A549 (cell line): ENCODE results near the gene NUDT16. TPM values are rescaled to one million over a fixed set of nuclear protein-coding genes. Genes with fewer than 3 reads are reported as not detected.

Experiments used
- ATAC-seq, 2 experiments: fragments of 200-7000 bp in 1 of 2; fragments of >200 bp in 1 of 2; cut with Nextera tagmentation in 1 of 2; cut with Tn5 transposase in 1 of 2; 3 replicates each; pipeline versions ENCODE4 v1.8.0 to v1.9.1; 2018 to 2020; ENCODE audit warnings: mild to moderate bottlenecking in 1 of 2, moderate library complexity in 1 of 2
- CTCF ChIA-PET: fragments of 300-600 bp; sonication (Branson Sonifier 250); formaldehyde crosslinking; extraction: SDS; loops from one replicate; lab custom pipeline; 2021; ENCODE audit warnings: antibody characterized with exemption, inconsistent platforms; lab: Yijun Ruan, JAX
- POLR2A ChIA-PET: fragments of 350-600 bp; formaldehyde crosslinking; extraction: SDS; loops from one replicate; lab custom pipeline; 2021; ENCODE audit warnings: antibody characterized with exemption, inconsistent platforms; lab: Yijun Ruan, JAX
- DNase-seq, 2 experiments: peaks; one replicate each; pipeline versions ENCODE4 v3.0.0 to v3.0.0-alpha.2; 2011 to 2016; ENCODE audit warnings: low read depth in 1 of 2, low spot score in 1 of 2
- FAIRE-seq: peaks from 2 replicates; lab custom pipeline; 2011; peaks lifted over from hg19 to GRCh38; lab: Jason Lieb, UNC
- H3K27ac ChIP-seq, 2 experiments: fragments of >200 bp; sonication (Bioruptor Twin); formaldehyde crosslinking; 3 replicates each; pipeline ENCODE4 v1.5.1; 2016 to 2017
- H3K4me1 ChIP-seq: fragments of >200 bp; sonication (Bioruptor Twin); formaldehyde crosslinking; 3 replicates; pipeline ENCODE4 v1.6.1; 2016
- H3K4me2 ChIP-seq: fragments of >200 bp; sonication (Bioruptor Twin); formaldehyde crosslinking; 3 replicates; pipeline ENCODE4 v1.6.1; 2016
- H3K4me3 ChIP-seq: fragments of >200 bp; sonication (Bioruptor Twin); formaldehyde crosslinking; 3 replicates; pipeline ENCODE4 v1.5.1; 2016
- H3K9me3 ChIP-seq: fragments of >200 bp; sonication (Bioruptor Twin); formaldehyde crosslinking; 3 replicates; pipeline ENCODE4 v1.6.1; 2016
- ATOH8 ChIP-seq: fragments of 250-450 bp; sonication (Bioruptor Pico); IDR thresholded peaks from 2 replicates; pipeline ENCODE4 v1.5.0; 2020; ENCODE audit warnings: low read depth, mild to moderate bottlenecking, moderate library complexity
- BHLHE40 ChIP-seq: IDR thresholded peaks from 2 replicates; pipeline ENCODE4 v1.6.1; 2012; ENCODE audit warnings: low read depth, low read length, inconsistent platforms
- CBX2 ChIP-seq: fragments of 200-600 bp; sonication (generic); IDR thresholded peaks from 2 replicates; pipeline ENCODE4 v1.6.1; 2016; ENCODE audit warnings: low read depth, mild to moderate bottlenecking, borderline replicate concordance
- CBX8 ChIP-seq: fragments of 200-600 bp; sonication (generic); IDR thresholded peaks from 2 replicates; pipeline ENCODE4 v1.6.1; 2016
- CHD2 ChIP-seq: fragments of 150-350 bp; IDR thresholded peaks from 2 replicates; pipeline ENCODE4 v1.6.1; 2014; ENCODE audit warnings: low read length; ENCODE audit not compliant: partially characterized antibody
- CHD4 ChIP-seq: fragments of 200-600 bp; sonication (generic); IDR thresholded peaks from 2 replicates; pipeline ENCODE4 v1.6.1; 2016; ENCODE audit warnings: antibody characterized with exemption, mild to moderate bottlenecking, borderline replicate concordance
- EHF ChIP-seq: fragments of 250-450 bp; sonication (Bioruptor Pico); IDR thresholded peaks from 2 replicates; pipeline ENCODE4 v1.5.0; 2020; ENCODE audit warnings: mild to moderate bottlenecking
- EHMT2 ChIP-seq: fragments of 200-600 bp; sonication (generic); IDR thresholded peaks from 2 replicates; pipeline ENCODE4 v1.6.1; 2016; ENCODE audit warnings: antibody characterized with exemption, low read depth, mild to moderate bottlenecking, moderate library complexity
- ESRRA ChIP-seq: fragments of 150-350 bp; IDR thresholded peaks from 2 replicates; pipeline ENCODE4 v1.6.1; 2014; ENCODE audit warnings: mild to moderate bottlenecking, low read length, borderline replicate concordance
- FOXS1 ChIP-seq: fragments of 250-450 bp; sonication (Bioruptor Pico); IDR thresholded peaks from 2 replicates; pipeline ENCODE4 v1.5.0; 2020; ENCODE audit warnings: mild to moderate bottlenecking, moderate library complexity
- HDAC2 ChIP-seq: fragments of 200-600 bp; sonication (generic); IDR thresholded peaks from 2 replicates; pipeline ENCODE4 v1.6.1; 2016
- HOXA7 ChIP-seq: fragments of 250-450 bp; sonication (Bioruptor Pico); IDR thresholded peaks from 2 replicates; pipeline ENCODE4 v1.5.0; 2020; ENCODE audit warnings: mild to moderate bottlenecking, moderate library complexity
- HOXB13 ChIP-seq: fragments of 250-450 bp; sonication (Bioruptor Pico); IDR thresholded peaks from 2 replicates; pipeline ENCODE4 v1.5.0; 2020; ENCODE audit warnings: low read depth, mild to moderate bottlenecking, moderate library complexity
- JUN ChIP-seq, 2 experiments: fragments of >200 bp; sonication (Bioruptor Twin); formaldehyde crosslinking; IDR thresholded peaks; 2 replicates in 1 of 2; 3 replicates in 1 of 2; pipeline ENCODE4 v1.6.1; 2016 to 2017
- JUNB ChIP-seq: fragments of >200 bp; sonication (Bioruptor Twin); formaldehyde crosslinking; IDR thresholded peaks from 2 replicates; pipeline ENCODE4 v1.6.1; 2016
- KDM1A ChIP-seq: fragments of 200-600 bp; sonication (generic); IDR thresholded peaks from 2 replicates; pipeline ENCODE4 v1.6.1; 2016; ENCODE audit warnings: low read depth, mild to moderate bottlenecking
- KDM5A ChIP-seq: fragments of 200-600 bp; sonication (generic); IDR thresholded peaks from 2 replicates; pipeline ENCODE4 v1.6.1; 2016; ENCODE audit warnings: antibody characterized with exemption, mild to moderate bottlenecking
- MAFK ChIP-seq: fragments of 450-650 bp; IDR thresholded peaks from 2 replicates; pipeline ENCODE4 v1.6.1; 2014; ENCODE audit not compliant: partially characterized antibody
- NPAS2 ChIP-seq: fragments of 250-450 bp; sonication (Bioruptor Pico); IDR thresholded peaks from 2 replicates; pipeline ENCODE4 v1.8.0; 2022; ENCODE audit warnings: mild to moderate bottlenecking, moderate library complexity, borderline replicate concordance
- PHF8 ChIP-seq: fragments of 200-600 bp; sonication (generic); IDR thresholded peaks from 2 replicates; pipeline ENCODE4 v1.6.1; 2016; ENCODE audit warnings: low read depth, mild to moderate bottlenecking, antibody characterized with exemption, moderate library complexity, borderline replicate concordance
- POLR2AphosphoS2 ChIP-seq: conservative IDR thresholded peaks from 2 replicates; pipeline ENCODE4 v1.6.1; 2012; ENCODE audit warnings: low read length, improper control_type of control experiment, inconsistent platforms
- RAD21 ChIP-seq, 2 experiments: fragments of >200 bp in 1 of 2; sonication (Bioruptor Twin) in 1 of 2; formaldehyde crosslinking in 1 of 2; IDR thresholded peaks in 1 of 2; conservative IDR thresholded peaks in 1 of 2; 2 replicates in 1 of 2; 3 replicates in 1 of 2; pipeline ENCODE4 v1.6.1; 2012 to 2018; ENCODE audit warnings: inconsistent platforms in 1 of 2
- RCOR1 ChIP-seq: fragments of 150-350 bp; IDR thresholded peaks from 2 replicates; pipeline ENCODE4 v1.6.1; 2014; ENCODE audit warnings: antibody characterized with exemption, low read length, low read depth
- REST ChIP-seq: fragments of 200-600 bp; sonication (generic); IDR thresholded peaks from 2 replicates; pipeline ENCODE4 v1.6.1; 2016; ENCODE audit warnings: antibody characterized with exemption, mild to moderate bottlenecking, moderate library complexity
- RFX5 ChIP-seq: fragments of 450-650 bp; IDR thresholded peaks from 2 replicates; pipeline ENCODE4 v1.7.1; 2014; ENCODE audit warnings: antibody characterized with exemption, mild to moderate bottlenecking, moderate library complexity
- SREBF2 ChIP-seq: fragments of 450-650 bp; IDR thresholded peaks from 2 replicates; pipeline ENCODE4 v1.6.1; 2014; ENCODE audit warnings: mild to moderate bottlenecking, moderate library complexity
- TFCP2L1 ChIP-seq: fragments of 250-450 bp; sonication (Bioruptor Pico); IDR thresholded peaks from 2 replicates; pipeline ENCODE4 v1.5.0; 2021; ENCODE audit warnings: mild to moderate bottlenecking
- TP53 ChIP-seq: fragments of 250-450 bp; sonication (Bioruptor Pico); IDR thresholded peaks from 2 replicates; pipeline ENCODE4 v1.5.0; 2021; ENCODE audit warnings: mild to moderate bottlenecking, moderate library complexity
- ZC3H11A ChIP-seq: fragments of 450-650 bp; IDR thresholded peaks from 2 replicates; pipeline ENCODE4 v1.6.1; 2014; ENCODE audit warnings: antibody characterized with exemption, mild to moderate bottlenecking
- ZSCAN20 ChIP-seq: fragments of 250-450 bp; sonication (Bioruptor Pico); IDR thresholded peaks from 2 replicates; pipeline ENCODE4 v1.8.0; 2022; ENCODE audit warnings: mild to moderate bottlenecking, moderate library complexity
- WGBS: methylation state at CpG from one replicate; pipeline ENCODE4 v1.1.6; 2017; ENCODE audit errors: missing lambda C conversion rate; 5-methylcytosine and 5-hydroxymethylcytosine counted together
- polyA plus RNA-seq, 4 experiments: library from polyadenylated mRNA; depleted of rRNA in 3 of 4; stranded (reverse); fragments of >200 nt; fragmentation: RNase III in 1 of 4; extraction: RNeasy Plus Mini Kit Qiagen cat#74134 plus additional on column Dnase treatment in 1 of 4; gene quantifications; 2 replicates in 3 of 4; 3 replicates in 1 of 4; pipeline ENCODE4 v1.2.3, GENCODE V29; 2011 to 2017
- TF ChIP-seq, protein P1 (sequence below): fragments of 250-450 bp; sonication (Bioruptor Pico); IDR thresholded peaks from 2 replicates; pipeline ENCODE4 v1.5.0; 2021; ENCODE audit warnings: mild to moderate bottlenecking, moderate library complexity, borderline replicate concordance
- TF ChIP-seq, protein P2 (sequence below): fragments of 450-650 bp; IDR thresholded peaks from 2 replicates; pipeline ENCODE4 v1.6.1; 2014; ENCODE audit warnings: antibody characterized with exemption

Gene NUDT16
- polyA plus RNA-seq, 2 of the 4 experiments (the other 2 are of a cell fraction), result 5.6 to 11.2 TPM

DNA sequence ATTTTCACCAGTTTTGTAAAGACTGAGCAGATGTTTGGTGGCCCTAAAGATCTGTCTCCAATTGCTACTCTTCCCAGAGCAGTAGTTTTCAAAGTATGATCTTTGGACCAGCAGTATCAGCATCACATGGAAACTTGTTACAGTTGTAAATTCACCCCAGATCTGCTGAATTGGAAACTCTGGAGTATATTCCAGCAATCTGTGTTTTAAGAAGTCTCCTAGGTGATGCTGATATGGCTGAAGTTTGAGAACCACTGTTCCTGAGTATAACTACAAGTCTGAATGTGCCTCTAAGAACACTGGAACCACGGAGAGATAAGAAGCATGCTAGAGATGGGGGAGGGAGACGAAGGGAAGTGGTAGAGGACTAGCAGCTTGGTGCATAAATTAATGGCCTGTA, 45.7 kb downstream of the NUDT16 start:
- DNase-seq, result no peak
- CTCF ChIA-PET, result no interaction called here

DNA sequence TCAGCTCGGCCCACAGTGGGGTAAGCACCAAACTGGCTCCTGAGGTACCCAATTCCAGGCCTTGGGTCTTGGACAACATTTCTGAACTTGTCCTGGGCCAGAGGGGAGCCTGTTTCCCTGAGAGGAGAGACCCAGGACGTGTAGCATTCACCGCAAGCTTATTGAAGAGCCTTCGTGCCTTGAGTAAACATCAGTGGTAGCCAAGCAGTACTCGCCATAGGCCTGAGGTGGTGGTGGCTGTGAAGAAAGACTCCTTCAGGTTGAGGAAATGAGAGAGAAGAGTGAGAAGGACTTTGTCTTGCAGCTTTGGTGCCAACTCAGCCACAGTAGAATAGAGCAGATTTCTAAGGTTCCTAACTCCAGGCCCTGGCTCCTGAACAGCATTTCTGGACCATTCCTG, 50.2 kb downstream of the NUDT16 start:
- no peak overlapping the region for H3K4me2 ChIP-seq
- POLR2A ChIA-PET, result no interaction called here
- DNase-seq, result no peak
- ATAC-seq, result no peak
- no peak overlapping the region for H3K27ac ChIP-seq
- no peak overlapping the region for H3K4me3 ChIP-seq
- CTCF ChIA-PET, result no interaction called here
- H3K4me1 ChIP-seq, result no peaks in the 10 kb centered on the region
- no peak for TF ChIP-seq RFX5
- no peak for TF ChIP-seq NPAS2 (CRISPR knock-in tag)
- TF ChIP-seq, protein P1, sequence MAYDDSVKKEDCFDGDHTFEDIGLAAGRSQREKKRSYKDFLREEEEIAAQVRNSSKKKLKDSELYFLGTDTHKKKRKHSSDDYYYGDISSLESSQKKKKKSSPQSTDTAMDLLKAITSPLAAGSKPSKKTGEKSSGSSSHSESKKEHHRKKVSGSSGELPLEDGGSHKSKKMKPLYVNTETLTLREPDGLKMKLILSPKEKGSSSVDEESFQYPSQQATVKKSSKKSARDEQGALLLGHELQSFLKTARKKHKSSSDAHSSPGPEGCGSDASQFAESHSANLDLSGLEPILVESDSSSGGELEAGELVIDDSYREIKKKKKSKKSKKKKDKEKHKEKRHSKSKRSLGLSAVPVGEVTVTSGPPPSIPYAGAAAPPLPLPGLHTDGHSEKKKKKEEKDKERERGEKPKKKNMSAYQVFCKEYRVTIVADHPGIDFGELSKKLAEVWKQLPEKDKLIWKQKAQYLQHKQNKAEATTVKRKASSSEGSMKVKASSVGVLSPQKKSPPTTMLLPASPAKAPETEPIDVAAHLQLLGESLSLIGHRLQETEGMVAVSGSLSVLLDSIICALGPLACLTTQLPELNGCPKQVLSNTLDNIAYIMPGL (CRISPR knock-in tag), result no peak
- no peak for TF ChIP-seq JUNB
- no peak for TF ChIP-seq FOXS1 (CRISPR knock-in tag)
- TF ChIP-seq REST, result no peak
- no peak for TF ChIP-seq EHF (CRISPR knock-in tag)
- TF ChIP-seq, protein P2, sequence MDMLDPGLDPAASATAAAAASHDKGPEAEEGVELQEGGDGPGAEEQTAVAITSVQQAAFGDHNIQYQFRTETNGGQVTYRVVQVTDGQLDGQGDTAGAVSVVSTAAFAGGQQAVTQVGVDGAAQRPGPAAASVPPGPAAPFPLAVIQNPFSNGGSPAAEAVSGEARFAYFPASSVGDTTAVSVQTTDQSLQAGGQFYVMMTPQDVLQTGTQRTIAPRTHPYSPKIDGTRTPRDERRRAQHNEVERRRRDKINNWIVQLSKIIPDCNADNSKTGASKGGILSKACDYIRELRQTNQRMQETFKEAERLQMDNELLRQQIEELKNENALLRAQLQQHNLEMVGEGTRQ, result no peak
- TF ChIP-seq CHD2, result no peak
- no peak for TF ChIP-seq CHD4
- TF ChIP-seq TP53 (CRISPR knock-in tag), result no peak
- no peak for TF ChIP-seq RAD21 (conservative IDR thresholded peaks at IDR 0.05 in 1 of 2, IDR thresholded peaks at IDR 0.05 in 1 of 2)
- no peak for TF ChIP-seq HDAC2
- no peak for TF ChIP-seq KDM5A
- TF ChIP-seq EHMT2, result no peak
- no peak for TF ChIP-seq KDM1A
- TF ChIP-seq ESRRA, result no peak
- no peak for TF ChIP-seq ZSCAN20 (CRISPR knock-in tag)
- WGBS, result 60% methylated on average over 5 of the region's 5 CpGs
- H3K9me3 ChIP-seq, result no peaks in the 10 kb centered on the region
- FAIRE-seq, result no peak

More for the DNA sequence above, 45.7 kb downstream of the NUDT16 start:
- 21% methylated on average over 2 of the region's 2 CpGs for WGBS
- POLR2A ChIA-PET, result no interaction called here
- Histone ChIP-seq H3K4me3 (no peak overlapping the region), H3K9me3 (no peaks in the 10 kb centered on the region), H3K4me2 (no peak overlapping the region), H3K4me1 (no peaks in the 10 kb centered on the region)
- FAIRE-seq, result no peak
- TF ChIP-seq RAD21 (conservative IDR thresholded peaks at IDR 0.05 in 1 of 2, IDR thresholded peaks at IDR 0.05 in 1 of 2) (no peak), RCOR1 (no peak), JUNB (no peak), TFCP2L1 (CRISPR knock-in tag) (no peak), ZC3H11A (no peak), MAFK (no peak), PHF8 (no peak), ATOH8 (CRISPR knock-in tag) (no peak), FOXS1 (CRISPR knock-in tag) (no peak), BHLHE40 (no peak), HOXA7 (CRISPR knock-in tag) (no peak), HOXB13 (CRISPR knock-in tag) (no peak), SREBF2 (no peak), CHD2 (no peak), CBX2 (no peak), JUN (IDR thresholded peaks at IDR 0.05) (no peak), ZSCAN20 (CRISPR knock-in tag) (no peak), POLR2AphosphoS2 (no peak), CBX8 (no peak)
- TF ChIP-seq, protein P1 (CRISPR knock-in tag), result no peak
- TF ChIP-seq, all 56 proteins: peak for 0
- ATAC-seq, result no peak
- no peak overlapping the region for H3K27ac ChIP-seq
